GM11168 (cell line): ENCODE measurements around the gene PARD3.

Source experiments
- in situ Hi-C: fragments of 300-500 bp; cut with MboI; formaldehyde crosslinking; loops from one replicate; pipeline ENCODE4 v1.12.0; 2022; ENCODE audit warnings: low sequenced_read_pairs; ENCODE audit not compliant: unreplicated experiment

PARD3 gene

GRCh38 chr10:34229917-34230316, 585.2 kb downstream of the PARD3 start:
- in situ Hi-C loops, result no loop called here

GRCh38 chr10:34228066-34228465, 587.0 kb downstream of the PARD3 start:
- in situ Hi-C loops, result no loop called here

DNA sequence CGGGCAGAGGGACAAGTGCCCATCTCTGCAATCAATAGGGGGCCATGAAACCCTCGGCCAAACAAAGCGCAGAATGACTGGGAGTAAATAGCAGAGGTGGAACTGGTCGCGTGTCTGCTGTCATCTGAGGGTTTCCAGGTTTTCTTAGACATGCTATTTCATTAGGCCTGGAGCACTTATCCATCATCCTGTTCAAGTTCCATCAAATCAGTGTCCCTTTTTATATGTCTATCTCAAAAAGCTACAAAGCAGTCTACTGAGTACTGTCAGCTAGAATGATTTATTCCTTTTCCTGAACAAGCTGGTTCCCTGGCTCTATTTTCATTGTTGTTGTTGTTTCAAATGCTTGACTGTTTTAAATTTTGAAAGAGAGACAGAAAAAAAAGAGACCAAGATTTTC, 590.5 kb downstream of the PARD3 start:
- in situ Hi-C loops, result no loop called here

DNA sequence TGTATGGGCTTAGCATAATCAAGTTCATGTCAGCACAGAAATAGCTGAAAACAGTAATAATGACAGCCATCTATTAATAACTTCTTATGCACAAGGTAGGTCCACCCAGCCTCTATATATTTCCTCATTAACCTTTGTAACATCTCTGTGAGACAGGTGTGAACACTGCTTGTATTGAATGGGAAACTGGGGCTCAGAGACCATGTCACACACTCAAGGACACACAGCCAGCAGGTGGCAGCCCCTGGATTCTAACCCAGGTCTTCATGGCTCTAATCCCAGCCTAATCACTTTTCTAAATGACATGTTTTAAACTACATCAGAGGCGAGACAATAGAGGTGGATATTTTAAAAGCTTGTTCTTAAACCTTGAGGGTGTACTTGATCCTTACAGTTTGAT, 591.4 kb downstream of the PARD3 start:
- in situ Hi-C loops, result no loop called here

- in situ Hi-C loops, result no loop called here
Measured at GRCh38 chr10:34222359-34222758, 592.7 kb downstream of the PARD3 start.

DNA sequence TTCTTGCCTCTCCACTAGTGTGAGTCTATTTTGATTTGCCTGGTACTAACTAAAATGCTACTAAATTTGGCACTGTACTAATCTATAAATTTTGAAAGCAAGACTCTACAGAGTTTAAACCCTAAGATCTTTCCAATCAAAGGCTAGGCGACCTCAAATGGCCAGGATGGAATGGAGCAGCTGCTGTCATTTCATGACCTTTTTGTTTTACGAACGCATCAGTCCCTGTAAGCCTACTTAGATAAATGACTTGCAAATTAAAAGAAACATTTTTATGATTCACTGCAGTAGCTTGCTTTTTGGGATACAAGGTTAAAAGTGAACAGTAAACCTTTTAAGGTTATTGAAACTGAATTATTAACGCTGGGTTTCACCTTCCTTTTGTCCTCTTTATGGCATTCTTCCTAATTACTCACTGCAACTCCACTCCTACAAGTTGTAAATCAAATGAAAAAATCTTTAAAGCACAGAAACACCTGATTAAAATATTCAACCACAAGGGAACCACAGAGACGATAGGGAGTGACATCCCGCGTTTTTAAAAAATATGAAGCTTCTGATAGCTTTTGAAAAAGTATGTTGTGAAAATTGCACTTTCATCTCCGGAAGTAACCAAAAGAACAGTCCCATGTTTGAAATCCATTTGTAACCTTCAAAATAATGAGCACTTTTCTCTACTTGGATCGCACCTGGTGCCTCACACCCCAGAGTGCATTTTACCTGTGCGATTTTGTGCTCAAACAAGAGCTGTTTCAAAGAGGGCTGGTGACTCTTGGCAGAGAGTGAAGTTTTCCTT, 595.1 kb downstream of the PARD3 start:
- in situ Hi-C loops, result no loop called here

- in situ Hi-C loops, result no loop called here
Measured at GRCh38 chr10:34217524-34217923, 597.6 kb downstream of the PARD3 start.

GRCh38 chr10:34216348-34216945, 598.6 kb downstream of the PARD3 start:
- in situ Hi-C loops, result no loop called here

DNA sequence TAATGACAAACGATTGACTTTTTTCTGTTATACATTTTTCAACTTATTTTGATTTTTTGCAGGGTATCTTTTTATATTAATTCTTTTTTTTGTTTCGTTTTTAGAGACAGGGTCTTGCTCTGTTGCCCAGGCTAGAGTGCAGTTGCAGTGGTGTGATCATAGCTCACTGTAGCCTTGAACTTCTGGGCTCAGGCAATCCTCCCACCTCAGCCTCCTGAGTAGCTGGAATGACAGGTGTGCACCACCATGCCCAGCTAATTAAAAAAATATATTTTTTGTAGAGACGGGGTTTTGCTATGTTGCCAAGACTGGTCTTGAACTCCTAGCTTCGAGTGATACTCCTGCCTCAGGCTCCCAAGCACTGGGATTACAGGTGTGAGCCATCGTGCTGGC, 601.3 kb downstream of the PARD3 start:
- in situ Hi-C loops, result no loop called here

GRCh38 chr10:34213193-34213804, 601.8 kb downstream of the PARD3 start:
- in situ Hi-C loops, result no loop called here

DNA sequence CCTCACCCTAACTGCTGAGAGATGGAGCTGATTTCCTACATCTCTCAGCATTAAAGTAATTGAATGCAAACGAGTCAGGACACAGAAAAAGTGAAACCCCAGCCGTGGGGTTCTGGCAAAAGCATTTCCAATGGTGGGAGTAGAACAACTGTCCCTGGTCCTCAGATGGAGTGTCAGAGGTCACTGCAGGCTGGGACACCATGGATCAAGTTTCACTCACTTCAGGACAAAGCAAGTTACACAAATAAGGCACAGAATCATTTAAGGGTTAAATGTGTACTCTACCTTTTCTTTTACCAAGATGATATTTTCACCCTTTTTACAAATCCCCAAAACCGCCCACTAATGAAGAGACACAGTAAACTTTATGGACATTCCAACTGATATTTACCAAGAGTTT, 607.8 kb downstream of the PARD3 start:
- in situ Hi-C loops, result no loop called here

- in situ Hi-C loops, result no loop called here
Measured at GRCh38 chr10:34206935-34207268, 608.2 kb downstream of the PARD3 start.

- in situ Hi-C loops, result no loop called here
Measured at GRCh38 chr10:34206078-34206934, 608.8 kb downstream of the PARD3 start.

DNA sequence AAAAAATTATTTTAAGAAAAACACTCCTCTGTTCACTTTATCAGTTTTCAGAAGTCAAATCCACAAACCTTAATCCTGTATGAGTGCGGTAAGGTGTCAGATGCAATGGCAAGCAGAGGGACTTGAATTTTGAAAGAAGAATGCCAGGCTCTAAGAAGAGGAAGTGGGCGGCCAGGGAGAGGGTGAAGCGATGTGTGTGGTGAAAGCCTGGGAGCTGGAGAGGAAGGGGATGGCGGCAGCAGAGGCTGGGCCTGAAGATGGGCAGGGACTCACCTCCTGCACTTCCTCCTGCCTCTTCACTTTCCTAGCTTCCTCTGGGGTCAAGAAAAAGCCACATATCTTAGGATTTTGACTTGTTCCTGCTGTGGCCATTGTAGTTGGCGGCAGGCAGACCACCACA, 609.6 kb downstream of the PARD3 start:
- in situ Hi-C loops, result no loop called here

GRCh38 chr10:34203966-34204630, 611.0 kb downstream of the PARD3 start:
- in situ Hi-C loops, result no loop called here

GRCh38 chr10:34200355-34200901, 614.7 kb downstream of the PARD3 start:
- in situ Hi-C loops, result no loop called here

- in situ Hi-C loops, result no loop called here
Measured at GRCh38 chr10:34198953-34199352, 616.1 kb downstream of the PARD3 start.

GRCh38 chr10:34196058-34196433, 619.0 kb downstream of the PARD3 start:
- in situ Hi-C loops, result no loop called here

DNA sequence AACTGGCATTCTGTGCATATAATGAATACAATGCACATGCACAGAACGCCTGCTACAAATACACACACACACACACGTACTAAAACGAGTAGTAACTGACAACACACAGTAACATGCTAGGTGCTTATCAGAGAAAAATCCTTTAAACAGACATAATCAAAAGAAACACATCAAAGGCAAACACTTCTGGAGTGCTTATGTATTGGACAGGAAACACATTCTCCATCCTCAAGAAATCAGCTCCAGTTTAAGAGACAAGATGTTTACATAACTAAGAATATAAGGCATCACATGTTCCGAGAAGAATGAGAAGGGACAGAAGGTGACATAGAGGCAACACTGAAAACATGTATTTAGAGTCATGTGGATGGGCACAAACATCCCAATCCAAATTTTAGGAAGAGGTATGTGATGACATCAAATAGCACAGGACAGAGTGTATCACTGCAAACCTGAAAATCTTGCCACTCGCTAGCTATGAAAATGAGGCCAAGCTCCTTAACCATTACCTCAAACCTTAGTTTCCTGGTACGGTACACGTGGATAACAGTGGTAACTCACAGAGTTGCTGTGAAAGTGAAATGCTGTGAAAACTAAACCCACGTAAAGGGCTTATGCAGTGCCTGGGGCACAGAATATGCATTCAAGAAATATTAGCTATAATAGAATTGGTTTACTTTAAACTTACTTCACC, 619.6 kb downstream of the PARD3 start:
- in situ Hi-C loops, result no loop called here
